ENCODE results near the gene HECTD3. TPM values are rescaled to one million over a fixed set of nuclear protein-coding genes. Genes with fewer than 3 reads are reported as not detected.

Gene HECTD3
- 15.3 to 20.5 TPM (median 20.0 TPM) in 5 replicates for total RNA-seq (2022; extraction: Qiagen RNA extraction)

GRCh38 chr1:45010855-45011811, at the start of gene HECTD3:
HECTD3 (minus strand) TSS chr1:45011324; CDS start chr1:45011257, 67 bp downstream.

GRCh38 chr1:45011837-45012638, 914 bp upstream of the HECTD3 start, which contains the start of gene UROD:
UROD (plus strand) TSS chr1:45012254; CDS start chr1:45012266, 12 bp downstream.

Other genes starting within 250 kb of the HECTD3 start
- gene RPS8, start 235.8 kb downstream of the HECTD3 start, total RNA-seq (2022; extraction: Qiagen RNA extraction): 1,548 to 1,728 TPM (median 1,695 TPM) in 5 replicates
- 0.20 to 0.62 TPM (median 0.33 TPM) in 5 replicates for gene BEST4, start 223.2 kb downstream of the HECTD3 start, total RNA-seq (2022; extraction: Qiagen RNA extraction)
- gene PLK3, start 210.9 kb downstream of the HECTD3 start, total RNA-seq (2022; extraction: Qiagen RNA extraction): 12.5 to 20.4 TPM (median 17.9 TPM) in 5 replicates
- 0.32 to 0.80 TPM (median 0.53 TPM) in 4 of 5 replicates, not detected in the other for gene DYNLT4, start 204.0 kb downstream of the HECTD3 start, total RNA-seq (2022; extraction: Qiagen RNA extraction)
- gene BTBD19, start 202.8 kb downstream of the HECTD3 start, total RNA-seq (2022; extraction: Qiagen RNA extraction): 2.1 to 3.5 TPM (median 2.9 TPM) in 5 replicates
- 0.14 to 0.35 TPM (median 0.29 TPM) in 5 replicates for gene PTCH2, start 168.1 kb downstream of the HECTD3 start, total RNA-seq (2022; extraction: Qiagen RNA extraction)
- gene EIF2B3, start 24.7 kb downstream of the HECTD3 start, total RNA-seq (2022; extraction: Qiagen RNA extraction): 17.2 to 22.4 TPM (median 17.9 TPM) in 5 replicates
- 46.2 to 49.9 TPM (median 48.4 TPM) in 5 replicates for gene UROD, start 930 bp upstream of the HECTD3 start, total RNA-seq (2022; extraction: Qiagen RNA extraction)
- gene ZSWIM5, start 195.3 kb upstream of the HECTD3 start, total RNA-seq (2022; extraction: Qiagen RNA extraction): 0.38 to 0.57 TPM (median 0.49 TPM) in 5 replicates